ENCODE measurements around the gene TRIM25. TPM values are rescaled to one million over a fixed set of nuclear protein-coding genes. Genes with fewer than 3 reads are reported as not detected.

Gene TRIM25
- total and polyA plus RNA-seq, 3 donors from 2014 or later = 38.9 to 76.3 (median 66.4) TPM

DNA sequence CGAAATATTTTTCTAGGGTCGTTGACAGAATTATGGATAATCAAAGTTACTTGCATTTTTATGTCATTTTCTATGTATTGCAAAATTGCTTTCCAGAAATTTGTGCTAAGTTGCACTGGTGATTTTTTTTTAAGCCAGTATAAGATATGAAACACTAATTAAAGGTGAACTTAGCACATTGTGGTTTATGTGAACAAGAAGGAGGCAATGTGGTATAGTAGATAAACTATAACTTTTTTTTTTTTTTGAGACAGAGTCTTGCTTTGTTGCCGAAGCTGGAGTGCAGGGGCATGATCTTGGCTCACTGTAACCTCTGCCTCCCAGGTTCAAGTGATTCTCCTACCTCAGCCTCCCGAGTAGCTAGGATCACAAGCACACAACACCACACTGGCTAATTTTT lies 66.7 kb downstream of the TRIM25 start:
- H3K36me3 ChIP-seq (ENCODE audit: low read depth, missing control alignments) = no peaks in the 10 kb centered on the region
- WGBS, 2 donors = 95 to 98% methylated on average over 4 of the region's 4 CpGs
- intact Hi-C loops (cut with DNase I; ENCODE audit: low total_unique reads) = no loop called here

GRCh38 chr17:56845934-56846333 lies 67.9 kb downstream of the TRIM25 start:
- DNase-seq = no peak
- no peak overlapping the region for H3K4me3 ChIP-seq
- H3K27me3 ChIP-seq = no peaks in the 10 kb centered on the region
- intact Hi-C loops (cut with DNase I; ENCODE audit: low total_unique reads) = no loop called here
- WGBS, 2 donors = 93 to 95% methylated on average over 1 of the region's 1 CpG
- H3K36me3 ChIP-seq (ENCODE audit: low read depth, missing control alignments) = no peaks in the 10 kb centered on the region
- no peak overlapping the region for H3K27ac ChIP-seq
- no peaks in the 10 kb centered on the region for H3K4me1 ChIP-seq
- H3K9me3 ChIP-seq = no peaks in the 10 kb centered on the region
- TF ChIP-seq, protein P1, sequence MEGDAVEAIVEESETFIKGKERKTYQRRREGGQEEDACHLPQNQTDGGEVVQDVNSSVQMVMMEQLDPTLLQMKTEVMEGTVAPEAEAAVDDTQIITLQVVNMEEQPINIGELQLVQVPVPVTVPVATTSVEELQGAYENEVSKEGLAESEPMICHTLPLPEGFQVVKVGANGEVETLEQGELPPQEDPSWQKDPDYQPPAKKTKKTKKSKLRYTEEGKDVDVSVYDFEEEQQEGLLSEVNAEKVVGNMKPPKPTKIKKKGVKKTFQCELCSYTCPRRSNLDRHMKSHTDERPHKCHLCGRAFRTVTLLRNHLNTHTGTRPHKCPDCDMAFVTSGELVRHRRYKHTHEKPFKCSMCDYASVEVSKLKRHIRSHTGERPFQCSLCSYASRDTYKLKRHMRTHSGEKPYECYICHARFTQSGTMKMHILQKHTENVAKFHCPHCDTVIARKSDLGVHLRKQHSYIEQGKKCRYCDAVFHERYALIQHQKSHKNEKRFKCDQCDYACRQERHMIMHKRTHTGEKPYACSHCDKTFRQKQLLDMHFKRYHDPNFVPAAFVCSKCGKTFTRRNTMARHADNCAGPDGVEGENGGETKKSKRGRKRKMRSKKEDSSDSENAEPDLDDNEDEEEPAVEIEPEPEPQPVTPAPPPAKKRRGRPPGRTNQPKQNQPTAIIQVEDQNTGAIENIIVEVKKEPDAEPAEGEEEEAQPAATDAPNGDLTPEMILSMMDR (IDR thresholded peaks at IDR 0.05) = no peak
- no peak for TF ChIP-seq POLR2A (IDR thresholded peaks at IDR 0.05)

More for the DNA sequence above, 66.7 kb downstream of the TRIM25 start:
- TF ChIP-seq POLR2A (IDR thresholded peaks at IDR 0.05) = no peak
- TF ChIP-seq, protein P1 (IDR thresholded peaks at IDR 0.05) = no peak
- Histone ChIP-seq H3K27ac (no peak overlapping the region), H3K27me3 (no peaks in the 10 kb centered on the region), H3K9me3 (no peaks in the 10 kb centered on the region), H3K4me1 (no peaks in the 10 kb centered on the region), H3K4me3 (no peak overlapping the region)
- no peak for DNase-seq

- DNase-seq = no peak
- Histone ChIP-seq H3K27ac (no peak overlapping the region), H3K4me1 (no peaks in the 10 kb centered on the region), H3K4me3 (no peak overlapping the region), H3K9me3 (no peaks in the 10 kb centered on the region), H3K27me3 (no peaks in the 10 kb centered on the region), H3K36me3 (ENCODE audit: low read depth, missing control alignments) (no peaks in the 10 kb centered on the region)
- TF ChIP-seq, protein P1 (IDR thresholded peaks at IDR 0.05) = no peak
- no peak for TF ChIP-seq POLR2A (IDR thresholded peaks at IDR 0.05)
- 62 to 63% methylated on average over 2 of the region's 2 CpGs for WGBS, 2 donors
- intact Hi-C loops (cut with DNase I; ENCODE audit: low total_unique reads) = no loop called here
These were observed 71.3 kb downstream of the TRIM25 start for GRCh38 chr17:56842577-56842976.

- H3K4me3 ChIP-seq = no peak overlapping the region
- no peaks in the 10 kb centered on the region for H3K9me3 ChIP-seq
- intact Hi-C loops (cut with DNase I; ENCODE audit: low total_unique reads) = no loop called here
- TF ChIP-seq, protein P1 (IDR thresholded peaks at IDR 0.05) = no peak
- TF ChIP-seq POLR2A (IDR thresholded peaks at IDR 0.05) = no peak
- WGBS, 2 donors = 88% methylated on average over 3 of the region's 3 CpGs
- H3K4me1 ChIP-seq = no peaks in the 10 kb centered on the region
- no peaks in the 10 kb centered on the region for H3K27me3 ChIP-seq
- H3K27ac ChIP-seq = no peak overlapping the region
- no peak for DNase-seq
- H3K36me3 ChIP-seq (ENCODE audit: low read depth, missing control alignments) = no peaks in the 10 kb centered on the region
These were observed 75.2 kb downstream of the TRIM25 start for GRCh38 chr17:56838687-56839086.

MicroRNAs encoded within 50 kb of the gene (microRNA counts, 767-probe panel; counts per million panel counts)
- 0 to 152 counts per million in 2 donors for microRNA hsa-miR-3614-5p

Small RNAs within 50 kb of the gene (small RNA-seq; reads per million reads assigned to genes)
- 0 reads per million in 2 donors for gene AC015912.2
- gene RNU6-1158P = 0 reads per million in 2 donors

Other genes starting within 250 kb of the TRIM25 start
- gene C17orf67, start 80.1 kb downstream of the TRIM25 start, total RNA-seq = 1 to 10 TPM; 3.7 to 5.3 TPM
- 2.9 TPM for gene C17orf67, start 80.1 kb downstream of the TRIM25 start, polyA plus RNA-seq (ENCODE audit: insufficient read depth, low read depth, low replicate concordance)
- gene DGKE, start 79.9 kb downstream of the TRIM25 start, total RNA-seq = 10 to 100 TPM; 26.3 to 27.7 TPM
- gene DGKE, start 79.9 kb downstream of the TRIM25 start, polyA plus RNA-seq (ENCODE audit: insufficient read depth, low read depth, low replicate concordance) = 13.3 TPM
- 10 to 100 TPM; 48.4 to 87.6 TPM for gene COIL, start 47.0 kb upstream of the TRIM25 start, total RNA-seq
- 214 TPM for gene COIL, start 47.0 kb upstream of the TRIM25 start, polyA plus RNA-seq (ENCODE audit: insufficient read depth, low read depth, low replicate concordance)
- gene SCPEP1, start 64.1 kb upstream of the TRIM25 start, total RNA-seq = 10 to 100 TPM; 30.7 to 35.2 TPM
- gene SCPEP1, start 64.1 kb upstream of the TRIM25 start, polyA plus RNA-seq (ENCODE audit: insufficient read depth, low read depth, low replicate concordance) = 55.7 TPM
- gene AKAP1, start 171.2 kb upstream of the TRIM25 start, total RNA-seq = 100 to 1,000 TPM in 1 of 2 donors, 10 to 100 TPM in 1; 73.0 to 304 TPM
- gene AKAP1, start 171.2 kb upstream of the TRIM25 start, polyA plus RNA-seq (ENCODE audit: insufficient read depth, low read depth, low replicate concordance) = 224 TPM